Lower lobe of right lung (tissue), 2 donors: ENCODE data around the gene SPTB. TPM values are rescaled to one million over a fixed set of nuclear protein-coding genes. Genes with fewer than 3 reads are reported as not detected.

Experiments used
- ATAC-seq, 2 donors: fragments of 200-7000 bp; cut with Tn5 transposase; one replicate each; pipeline ENCODE4 v1.9.1; 2020 to 2022; ENCODE audit warnings: mild to moderate bottlenecking in 2 of 2, moderate library complexity in 2 of 2
- DNase-seq: peaks from one replicate; pipeline ENCODE4 v3.0.0-alpha.2; 2020
- H3K27ac ChIP-seq: fragments of 200-600 bp; one replicate; pipeline ENCODE4 v1.8.0; 2022
- H3K27me3 ChIP-seq: fragments of 200-600 bp; one replicate; pipeline ENCODE4 v1.8.0; 2022; ENCODE audit warnings: low read depth
- H3K36me3 ChIP-seq: fragments of 200-600 bp; one replicate; pipeline ENCODE4 v1.8.0; 2022; ENCODE audit warnings: mild to moderate bottlenecking
- H3K4me1 ChIP-seq: fragments of 200-600 bp; one replicate; pipeline ENCODE4 v1.8.0; 2022
- H3K4me3 ChIP-seq: fragments of 200-600 bp; one replicate; pipeline ENCODE4 v1.8.0; 2022; ENCODE audit warnings: mild to moderate bottlenecking
- H3K9me3 ChIP-seq: fragments of 200-600 bp; one replicate; pipeline ENCODE4 v1.8.0; 2022
- intact Hi-C: fragments of 100-400 bp; cut with DNase I; formaldehyde crosslinking; loops from one replicate; pipeline ENCODE4 v1.11.0; 2022
- total RNA-seq: library from RNA; stranded (reverse); fragmentation: NEBNext Ultra II Directional; extraction: Animal tissue kit (Norgen Biotek cat#: 25700); gene quantifications from one replicate; pipeline ENCODE4 v1.2.1, GENCODE V29; 2021
- TF ChIP-seq, protein P1 (sequence below): fragments of 200-600 bp; IDR thresholded peaks from one replicate; pipeline ENCODE4 v1.8.0; 2022; ENCODE audit warnings: antibody characterized with exemption, mild to moderate bottlenecking
- donor health status: DM: no; HTN: yes; CAD: no; lungs with severe emphysema.

SPTB gene
- total RNA-seq, 1 donor from 2014 or later, result 2.5 TPM

DNA sequence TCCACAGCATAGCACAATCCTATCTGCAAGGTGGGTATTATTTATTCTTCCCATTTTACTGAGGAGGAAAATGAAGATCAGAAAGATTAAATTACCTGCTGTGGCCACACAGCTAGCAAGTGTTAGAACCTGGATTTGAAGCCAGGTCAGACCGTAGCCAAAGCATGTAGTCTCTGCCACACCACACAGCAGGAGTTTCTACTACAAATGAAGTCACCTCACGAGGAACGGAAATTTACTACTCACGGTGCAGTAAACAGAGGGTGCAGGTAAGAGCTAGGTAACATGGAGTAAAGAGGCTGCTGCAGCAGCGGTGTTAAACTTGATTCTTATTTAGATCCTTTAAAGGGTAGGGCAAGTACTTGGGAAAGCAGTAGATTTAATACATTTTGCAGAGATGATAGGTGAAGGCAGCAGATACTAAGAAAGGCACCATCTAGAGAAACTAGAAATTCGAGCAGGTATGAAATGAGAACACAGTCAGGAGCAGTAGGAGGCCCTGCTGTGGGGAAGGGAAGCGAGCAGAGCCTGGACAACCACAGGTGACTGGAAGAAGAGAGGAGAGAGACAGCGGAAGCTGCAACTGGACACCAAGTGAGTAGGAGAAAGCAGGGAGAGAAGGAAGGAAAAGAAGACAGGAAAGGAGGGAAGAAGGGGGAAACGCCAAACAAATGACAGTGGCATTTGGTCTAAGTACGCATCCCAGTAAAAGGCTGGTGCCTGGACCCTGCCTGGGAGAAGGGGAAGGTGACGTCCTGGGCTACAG lies 21.5 kb downstream of the SPTB start:
- DNase-seq (no peak), ATAC-seq (no peak)
- no peaks in the 10 kb centered on the region for H3K36me3 ChIP-seq
- H3K4me1 ChIP-seq, result no peaks in the 10 kb centered on the region
- no peak overlapping the region for H3K4me3 ChIP-seq
- H3K27ac ChIP-seq, result no peak overlapping the region
- H3K9me3 ChIP-seq, result no peaks in the 10 kb centered on the region
- TF ChIP-seq, protein P1, sequence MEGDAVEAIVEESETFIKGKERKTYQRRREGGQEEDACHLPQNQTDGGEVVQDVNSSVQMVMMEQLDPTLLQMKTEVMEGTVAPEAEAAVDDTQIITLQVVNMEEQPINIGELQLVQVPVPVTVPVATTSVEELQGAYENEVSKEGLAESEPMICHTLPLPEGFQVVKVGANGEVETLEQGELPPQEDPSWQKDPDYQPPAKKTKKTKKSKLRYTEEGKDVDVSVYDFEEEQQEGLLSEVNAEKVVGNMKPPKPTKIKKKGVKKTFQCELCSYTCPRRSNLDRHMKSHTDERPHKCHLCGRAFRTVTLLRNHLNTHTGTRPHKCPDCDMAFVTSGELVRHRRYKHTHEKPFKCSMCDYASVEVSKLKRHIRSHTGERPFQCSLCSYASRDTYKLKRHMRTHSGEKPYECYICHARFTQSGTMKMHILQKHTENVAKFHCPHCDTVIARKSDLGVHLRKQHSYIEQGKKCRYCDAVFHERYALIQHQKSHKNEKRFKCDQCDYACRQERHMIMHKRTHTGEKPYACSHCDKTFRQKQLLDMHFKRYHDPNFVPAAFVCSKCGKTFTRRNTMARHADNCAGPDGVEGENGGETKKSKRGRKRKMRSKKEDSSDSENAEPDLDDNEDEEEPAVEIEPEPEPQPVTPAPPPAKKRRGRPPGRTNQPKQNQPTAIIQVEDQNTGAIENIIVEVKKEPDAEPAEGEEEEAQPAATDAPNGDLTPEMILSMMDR, result no peak
- intact Hi-C loops, result no loop called here
- peaks cover 10% of the 10 kb centered on the region for H3K27me3 ChIP-seq

DNA sequence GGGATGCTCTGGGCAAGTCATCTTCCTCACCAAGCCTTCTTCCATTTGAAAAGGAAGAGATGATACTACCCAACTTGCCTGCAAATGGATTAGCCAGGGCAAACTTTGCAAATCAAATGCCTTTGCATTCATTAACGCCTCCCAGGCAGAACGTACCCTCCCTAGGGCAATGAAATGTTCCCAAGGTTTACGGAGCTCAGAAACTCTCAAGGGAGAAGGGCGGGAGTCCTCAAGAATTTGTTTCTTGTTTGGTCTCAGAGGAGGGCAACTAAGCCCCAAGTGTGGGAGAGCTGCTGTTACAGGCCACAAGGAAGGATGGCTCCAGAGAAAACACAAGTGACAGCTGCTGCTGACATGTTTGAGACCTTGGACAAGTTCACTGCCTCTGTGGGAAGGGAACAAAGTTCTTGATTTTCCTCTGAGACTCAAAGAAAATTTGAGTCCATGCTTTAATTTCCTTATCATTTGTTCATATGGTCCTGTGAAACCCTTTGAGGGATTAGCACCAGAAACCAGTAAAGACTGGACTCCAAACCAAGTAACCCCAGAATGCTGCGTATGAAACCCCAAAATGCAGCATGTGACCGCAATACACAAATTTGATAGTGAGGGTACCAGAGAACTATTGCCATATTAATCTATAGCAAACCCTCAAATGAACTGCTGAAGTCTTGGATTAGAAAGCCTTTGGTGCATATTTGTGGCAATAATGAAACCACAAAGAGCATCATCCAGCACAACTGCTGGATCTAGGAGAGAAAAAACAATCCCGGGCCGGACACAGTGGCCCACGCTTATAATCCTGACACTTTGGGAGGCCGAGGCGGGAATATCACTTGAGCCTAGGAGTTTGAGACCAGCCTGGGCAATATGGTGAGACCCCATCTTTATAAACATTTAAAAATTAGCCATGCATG lies 22.9 kb downstream of the SPTB start:
- DNase-seq, result no peak
- intact Hi-C loops, result no loop called here
- Histone ChIP-seq H3K27me3 (peaks cover 8% of the 10 kb centered on the region), H3K36me3 (no peaks in the 10 kb centered on the region), H3K9me3 (no peaks in the 10 kb centered on the region), H3K4me3 (no peak overlapping the region), H3K27ac (no peak overlapping the region), H3K4me1 (no peaks in the 10 kb centered on the region)
- TF ChIP-seq, protein P1, result no peak
- ATAC-seq, result no peak

DNA sequence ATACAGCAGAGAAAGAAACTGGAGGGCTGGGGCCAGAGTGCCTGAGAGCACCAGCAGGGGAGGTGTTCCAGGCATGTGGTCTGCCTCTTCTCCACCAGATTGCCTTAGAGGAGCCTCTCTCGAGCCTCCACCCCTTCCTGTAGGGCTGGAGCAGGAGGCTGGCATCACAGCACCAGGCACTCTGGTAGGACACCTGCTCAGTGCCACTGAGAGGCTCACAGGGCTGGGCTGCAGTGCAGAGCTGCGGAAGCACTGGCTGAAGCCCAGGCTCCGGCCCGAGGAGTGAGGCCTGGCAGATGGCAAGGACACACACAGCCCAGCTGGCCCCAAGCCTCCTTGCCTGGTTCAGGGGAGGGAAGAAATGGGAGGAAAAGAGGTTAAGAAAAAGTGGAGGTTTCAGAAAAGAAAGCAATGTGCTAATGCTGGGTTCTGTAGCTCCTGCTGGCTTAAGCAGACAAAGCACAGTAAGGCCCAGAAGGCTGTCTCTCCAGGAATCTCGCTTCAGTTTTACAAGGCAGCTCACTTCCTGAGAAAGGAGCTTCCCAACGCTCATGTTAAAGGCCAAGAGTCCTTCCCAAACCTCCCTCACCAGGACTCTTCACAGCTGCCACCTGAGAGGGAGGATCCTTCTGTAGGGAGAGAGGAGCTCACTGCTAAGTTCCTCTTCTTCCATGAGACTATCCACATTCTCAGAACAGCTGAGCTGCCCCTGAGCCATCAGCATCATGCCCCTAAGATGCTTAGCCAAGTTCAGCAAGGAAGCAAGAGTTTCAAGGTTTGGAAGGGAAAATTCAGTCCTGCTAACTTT lies 23.8 kb downstream of the SPTB start:
- no peak for DNase-seq
- intact Hi-C loops, result no loop called here

DNA sequence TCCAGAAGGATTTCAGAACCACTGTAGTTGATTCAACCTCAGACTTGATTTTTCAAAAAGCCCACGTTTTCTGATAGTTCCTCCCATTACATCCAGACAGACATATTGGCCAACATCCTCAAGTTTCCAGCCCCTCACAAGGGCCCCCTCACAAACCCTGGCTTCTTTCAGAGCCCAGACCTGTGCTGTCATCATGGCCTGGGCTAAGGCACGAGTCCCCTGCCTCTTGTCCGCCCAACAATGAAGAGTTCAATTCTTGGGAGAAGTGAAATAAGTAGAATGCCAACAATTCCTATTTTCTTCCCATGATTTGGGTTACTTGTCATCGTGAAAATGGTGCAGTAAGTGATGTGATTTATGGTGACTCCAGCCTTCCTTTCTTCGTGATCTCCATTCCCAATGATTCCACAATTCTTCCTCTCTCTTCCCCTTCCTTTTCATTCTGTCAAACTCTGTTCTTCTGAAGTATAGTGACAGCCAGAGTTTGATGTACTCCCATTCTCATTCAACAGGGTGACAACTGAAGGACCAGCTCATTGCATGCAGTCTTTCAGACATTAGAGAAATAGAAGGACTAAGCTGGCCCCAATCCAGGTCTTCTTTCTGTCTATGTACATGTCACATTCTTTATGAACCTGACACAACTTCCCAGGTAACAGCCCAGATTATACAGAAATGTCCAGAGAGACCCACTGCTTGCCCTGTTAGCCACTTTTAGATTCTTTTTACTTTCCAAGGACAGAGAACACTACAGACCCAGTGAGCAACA lies 29.2 kb downstream of the SPTB start:
- H3K4me1 ChIP-seq, result no peaks in the 10 kb centered on the region
- H3K36me3 ChIP-seq, result no peaks in the 10 kb centered on the region
- peaks cover 3% of the 10 kb centered on the region for H3K27me3 ChIP-seq
- no peaks in the 10 kb centered on the region for H3K9me3 ChIP-seq
- intact Hi-C loops, result no loop called here
- TF ChIP-seq, protein P1, result no peak
- H3K27ac ChIP-seq, result no peak overlapping the region
- DNase-seq (no peak), ATAC-seq (no peak)
- no peak overlapping the region for H3K4me3 ChIP-seq

More for the DNA sequence above, 23.8 kb downstream of the SPTB start:
- TF ChIP-seq, protein P1, result no peak
- H3K9me3 ChIP-seq, result no peaks in the 10 kb centered on the region
- no peak overlapping the region for H3K4me3 ChIP-seq
- H3K27ac ChIP-seq, result no peak overlapping the region
- H3K4me1 ChIP-seq, result no peaks in the 10 kb centered on the region
- peaks cover 6% of the 10 kb centered on the region for H3K27me3 ChIP-seq
- no peaks in the 10 kb centered on the region for H3K36me3 ChIP-seq
- peak in 1 of 2 donors; percentile 25 for ATAC-seq

DNA sequence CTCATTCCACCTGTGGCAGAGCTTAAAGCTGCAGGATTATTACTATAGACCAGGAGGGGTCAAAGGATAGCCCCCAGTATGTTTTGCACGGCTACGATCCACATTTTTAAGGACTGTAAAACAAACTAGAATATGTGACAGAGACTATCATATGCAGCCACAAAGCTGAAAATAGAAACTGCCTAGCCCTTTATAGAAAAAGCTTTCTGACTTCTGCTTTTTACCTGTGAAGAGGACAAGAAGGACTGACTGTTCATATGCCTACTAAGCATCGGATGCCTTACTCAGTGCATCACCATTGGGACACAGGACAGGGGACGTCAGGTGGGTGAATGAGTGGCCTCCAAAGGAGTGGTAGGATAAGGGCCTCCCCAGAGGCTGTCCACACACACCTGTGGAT lies 29.8 kb downstream of the SPTB start:
- H3K36me3 ChIP-seq, result no peaks in the 10 kb centered on the region
- no peaks in the 10 kb centered on the region for H3K4me1 ChIP-seq
- H3K9me3 ChIP-seq, result no peaks in the 10 kb centered on the region
- H3K27ac ChIP-seq, result no peak overlapping the region
- intact Hi-C loops, result no loop called here
- TF ChIP-seq, protein P1, result no peak
- H3K4me3 ChIP-seq, result no peak overlapping the region
- ATAC-seq (no peak), DNase-seq (no peak)
- H3K27me3 ChIP-seq, result peaks cover 5% of the 10 kb centered on the region
